ENCODE measurements around the gene FRG1.

GRCh38 chr4:189897667-189898066 is 43.0 kb upstream of the FRG1 start:
- no peak for TF ChIP-seq EZH2 (IDR thresholded peaks at IDR 0.05; ENCODE audit: insufficient read depth, poor library complexity, severe bottlenecking)
- TF ChIP-seq EZH2phosphoT487 (IDR thresholded peaks at IDR 0.05; ENCODE audit: insufficient read depth, low read depth), result no peak

Data from GM23248 (cell line).